ENCODE measurements around the gene DNMT1.

Gene DNMT1

DNA sequence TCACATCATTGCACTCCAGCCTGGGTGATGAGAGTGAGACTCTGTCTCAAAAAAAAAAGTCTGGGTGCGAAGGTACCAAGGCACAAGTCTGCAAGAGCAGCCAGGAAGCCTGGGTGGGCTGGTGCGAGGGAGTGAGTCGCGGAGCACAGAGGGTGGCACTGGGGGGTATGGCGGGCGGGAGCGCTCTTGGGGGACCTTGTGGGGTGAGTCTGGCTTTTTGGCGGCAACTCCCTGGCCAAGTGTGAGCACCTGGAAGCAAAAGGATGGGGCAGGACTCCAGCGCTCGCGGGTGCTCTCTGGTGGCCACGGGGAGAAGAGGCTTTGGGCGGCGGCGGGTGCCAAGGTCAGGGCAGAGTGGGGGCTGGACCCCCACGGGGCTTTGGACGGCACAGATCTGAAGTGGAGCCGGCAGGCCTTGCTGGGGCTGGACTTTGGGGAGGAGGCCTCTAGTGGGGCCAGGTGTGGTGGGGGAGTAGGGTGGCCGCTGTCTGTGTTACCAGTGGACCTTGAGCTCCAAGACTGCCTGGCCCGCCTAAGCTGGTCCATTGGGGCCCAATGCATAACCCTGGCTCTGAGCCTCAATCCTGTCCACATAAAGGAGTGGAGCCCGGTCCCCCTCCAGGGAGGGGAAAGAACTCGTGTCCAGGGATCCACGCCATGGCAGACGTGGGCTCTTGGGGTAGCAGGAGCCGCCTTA, 81.7 kb downstream of the DNMT1 start:
- peak; percentile 74 to 76 for DNase-seq

DNA sequence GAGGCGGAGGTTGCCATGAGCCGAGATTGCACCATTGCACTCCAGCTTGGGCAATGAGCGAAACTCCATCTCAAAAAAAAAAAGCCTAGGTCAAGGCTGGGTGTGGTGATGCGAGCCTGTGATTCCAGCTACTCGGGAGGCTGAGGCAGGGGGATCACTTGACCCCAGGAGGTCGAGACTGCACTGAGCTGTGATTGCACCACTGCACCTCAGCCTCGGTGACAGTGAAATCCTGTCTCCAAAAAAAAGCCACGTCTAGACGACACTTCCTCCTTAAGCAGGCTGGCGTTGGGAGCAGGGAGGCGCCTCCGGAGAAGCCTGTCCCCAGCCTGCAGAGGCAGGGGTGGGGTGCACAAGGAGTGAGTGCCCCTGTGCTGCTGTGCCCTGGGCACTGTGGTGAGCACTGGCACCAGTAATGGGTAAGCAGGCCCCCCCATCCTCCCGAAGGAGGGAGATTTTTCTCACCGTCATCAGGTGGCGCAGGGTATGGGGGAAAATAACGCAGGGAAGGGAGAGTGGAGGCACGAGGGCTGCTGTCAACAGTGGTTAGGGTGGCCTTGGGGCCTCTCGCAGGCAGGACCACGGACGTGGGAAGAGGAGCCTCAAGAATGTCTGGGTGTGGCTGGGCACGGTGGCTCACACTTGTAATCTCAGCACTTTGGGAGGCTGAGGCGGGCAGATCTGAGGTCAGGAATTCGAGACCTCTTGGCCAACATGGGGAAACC, 82.6 kb downstream of the DNMT1 start:
- DNase-seq, result peak; percentile 59

DNA sequence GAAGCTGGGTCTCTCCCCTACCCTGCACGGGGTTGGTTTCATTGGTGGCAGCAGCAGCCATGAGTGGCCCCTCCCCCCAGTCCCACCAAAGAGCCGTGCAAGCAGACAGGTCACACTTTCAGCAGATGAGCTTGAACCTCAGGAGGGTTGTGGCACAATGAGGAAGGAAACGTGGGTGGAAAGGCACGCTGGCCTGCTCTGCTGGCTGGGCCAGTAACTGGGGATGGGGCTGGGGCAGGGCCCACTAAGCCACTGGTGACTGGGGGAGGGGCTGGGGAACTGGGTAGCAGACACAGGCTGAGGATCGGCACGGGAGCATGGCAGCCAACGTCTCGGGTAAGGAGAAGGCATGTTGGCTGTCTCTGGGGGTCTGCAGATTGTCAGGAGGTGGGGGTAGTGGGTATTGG, 83.3 kb downstream of the DNMT1 start, which contains the start of gene P2RY11:
P2RY11 (plus strand) TSS at position 289 of the 407 bp plus-strand sequence; CDS start at position 318, 29 bp downstream.
- peak; percentile 43 to 55 for DNase-seq

DNA sequence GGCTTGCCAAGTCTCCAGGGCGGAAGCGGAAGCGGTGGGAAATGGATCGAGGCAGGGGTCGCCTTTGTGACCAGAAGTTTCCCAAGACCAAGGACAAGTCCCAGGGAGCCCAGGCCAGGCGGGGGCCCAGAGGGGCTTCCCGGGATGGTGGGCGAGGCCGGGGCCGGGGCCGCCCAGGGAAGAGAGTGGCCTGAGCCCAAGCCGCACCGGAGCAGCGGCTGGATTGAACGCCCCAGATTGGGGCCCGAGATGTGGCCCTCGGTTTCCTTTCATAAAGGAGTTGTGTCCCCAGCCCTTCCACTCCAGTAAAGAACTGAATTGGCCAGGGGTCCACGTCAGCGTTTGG, 83.8 kb downstream of the DNMT1 start:
- DNase-seq, result no peak

DNA sequence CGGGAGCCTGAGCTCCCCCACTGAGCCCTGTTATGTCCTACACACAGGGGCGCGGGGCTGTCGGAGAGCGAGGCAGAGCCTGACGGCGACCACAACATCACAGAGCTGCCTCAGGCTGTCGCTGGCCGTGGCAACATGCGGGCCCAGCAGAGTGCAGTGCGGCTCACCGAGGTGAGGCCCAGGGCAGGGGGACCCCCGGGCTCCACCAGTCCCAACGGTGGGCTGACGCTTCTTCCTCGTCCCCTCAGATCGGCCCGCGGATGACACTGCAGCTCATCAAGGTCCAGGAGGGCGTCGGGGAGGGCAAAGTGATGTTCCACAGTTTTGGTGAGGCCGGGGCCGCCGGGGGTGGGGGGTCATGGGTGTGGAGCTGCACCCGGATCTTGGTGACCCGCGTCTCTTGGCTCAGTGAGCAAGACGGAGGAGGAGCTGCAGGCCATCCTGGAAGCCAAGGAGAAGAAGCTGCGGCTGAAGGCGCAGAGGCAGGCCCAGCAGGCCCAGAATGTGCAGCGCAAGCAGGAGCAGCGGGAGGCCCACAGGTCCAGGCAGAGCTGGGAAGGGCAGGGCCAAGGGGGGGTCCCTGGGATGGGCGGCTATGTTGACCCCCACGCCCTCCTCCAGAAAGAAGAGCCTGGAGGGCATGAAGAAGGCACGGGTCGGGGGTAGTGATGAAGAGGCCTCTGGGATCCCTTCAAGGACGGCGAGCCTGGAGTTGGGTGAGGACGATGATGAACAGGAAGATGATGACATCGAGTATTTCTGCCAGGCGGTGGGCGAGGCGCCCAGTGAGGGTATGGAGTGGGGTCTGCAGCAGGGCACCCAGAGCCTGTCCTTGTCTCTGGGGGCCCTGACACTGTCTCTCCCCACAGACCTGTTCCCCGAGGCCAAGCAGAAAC, 84.4 kb downstream of the DNMT1 start:
- DNase-seq, result no peak

DNA sequence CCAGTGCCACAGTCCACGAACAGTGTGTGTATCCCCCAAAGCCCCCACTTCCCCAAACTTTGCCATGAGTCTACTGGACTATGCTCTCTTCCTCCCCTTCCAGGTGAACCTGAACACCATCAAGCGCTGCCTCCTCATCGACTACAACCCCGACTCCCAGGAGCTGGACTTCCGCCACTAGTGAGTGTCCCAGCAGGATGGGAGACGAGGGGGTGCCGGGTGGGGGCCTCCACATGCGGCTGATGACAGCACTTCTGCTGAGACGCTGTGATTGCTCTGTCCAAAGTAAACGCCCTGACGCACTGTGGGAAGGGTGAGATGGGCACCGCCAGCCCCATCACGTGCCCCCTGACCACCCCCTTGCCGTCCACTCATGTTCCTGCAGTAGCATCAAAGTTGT, 85.2 kb downstream of the DNMT1 start:
- DNase-seq, result no peak

DNA sequence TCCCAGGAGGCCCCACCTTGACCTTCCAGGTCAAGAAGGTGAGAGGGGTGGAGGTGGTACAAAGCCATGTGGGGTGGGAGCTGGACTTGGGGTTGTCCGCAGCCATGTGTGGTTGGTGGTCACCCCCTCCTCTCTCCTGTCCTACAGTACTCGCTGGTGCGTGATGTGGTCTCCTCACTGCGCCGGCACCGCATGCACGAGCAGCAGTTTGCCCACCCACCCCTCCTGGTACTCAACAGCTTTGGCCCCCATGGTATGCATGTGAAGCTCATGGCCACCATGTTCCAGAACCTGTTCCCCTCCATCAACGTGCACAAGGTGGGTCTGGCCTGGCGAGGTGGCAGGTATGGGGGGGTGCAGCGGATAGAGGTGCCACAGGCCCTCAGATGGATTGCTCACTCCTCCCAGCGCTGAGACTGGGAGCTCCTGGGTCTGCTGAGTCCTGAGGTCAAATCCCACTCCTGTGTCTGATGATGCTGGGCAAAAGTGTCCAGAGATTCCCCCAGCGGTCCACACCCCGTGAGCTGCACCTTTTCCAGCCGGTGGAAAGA, 86.9 kb downstream of the DNMT1 start:
- DNase-seq, result no peak

DNA sequence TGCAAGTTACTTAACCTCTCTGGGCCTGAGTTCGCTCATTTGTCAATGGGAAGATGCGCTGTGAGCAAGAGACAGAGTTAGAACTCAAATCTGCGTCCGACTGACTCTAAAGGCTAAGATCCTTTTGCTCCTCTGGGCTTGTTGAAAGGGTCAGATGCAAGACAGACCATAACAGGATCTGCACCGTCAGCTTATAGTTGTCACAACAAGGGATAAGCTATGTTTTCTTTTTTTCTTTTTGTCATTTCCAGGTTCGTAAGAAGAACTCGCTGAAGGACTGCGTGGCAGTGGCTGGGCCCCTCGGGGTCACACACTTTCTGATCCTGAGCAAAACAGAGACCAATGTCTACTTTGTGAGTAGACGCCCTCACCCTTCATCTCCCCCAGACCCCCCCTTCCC, 87.5 kb downstream of the DNMT1 start:
- no peak for DNase-seq

DNA sequence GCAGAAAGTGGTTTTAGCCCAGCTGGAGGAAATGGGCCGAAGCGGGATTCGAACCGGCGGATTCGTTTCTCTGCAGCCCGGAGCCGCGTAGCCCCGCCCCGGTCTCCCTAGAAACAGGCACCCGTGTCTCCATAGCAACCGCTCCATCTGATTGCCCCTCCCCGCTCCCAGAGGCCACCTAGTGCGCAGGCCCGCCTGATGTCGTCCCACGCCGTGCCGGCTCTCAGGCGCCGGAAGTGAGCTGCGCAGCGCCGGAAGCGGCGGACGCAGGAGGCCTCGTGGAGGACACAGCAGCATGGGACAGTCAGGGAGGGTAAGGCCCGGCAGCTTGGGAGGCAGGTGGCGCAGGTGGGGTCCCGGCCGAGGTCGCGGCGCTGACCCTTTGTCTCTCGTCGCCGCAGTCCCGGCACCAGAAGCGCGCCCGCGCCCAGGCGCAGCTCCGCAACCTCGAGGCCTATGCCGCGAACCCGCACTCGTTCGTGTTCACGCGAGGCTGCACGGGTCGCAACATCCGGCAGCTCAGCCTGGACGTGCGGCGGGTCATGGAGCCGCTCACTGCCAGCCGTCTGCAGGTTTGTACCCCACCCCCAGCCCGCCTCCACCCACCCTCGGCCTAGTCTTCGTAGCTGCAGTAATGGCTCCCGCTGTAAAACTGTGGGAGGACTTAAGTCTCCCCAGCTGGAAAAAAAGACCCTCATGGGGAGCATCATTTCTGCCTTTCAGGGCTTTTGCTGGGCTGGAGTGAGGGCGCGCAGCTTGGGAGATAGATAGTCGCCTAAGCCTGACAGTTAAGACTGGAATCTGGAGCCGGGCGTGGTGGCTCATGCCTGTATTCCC, 88.4 kb downstream of the DNMT1 start, which contains the start of gene PPAN:
PPAN (plus strand) TSS at position 263 of the 837 bp plus-strand sequence; CDS start at position 296, 33 bp downstream.
- DNase-seq, result peak; percentile 97

DNA sequence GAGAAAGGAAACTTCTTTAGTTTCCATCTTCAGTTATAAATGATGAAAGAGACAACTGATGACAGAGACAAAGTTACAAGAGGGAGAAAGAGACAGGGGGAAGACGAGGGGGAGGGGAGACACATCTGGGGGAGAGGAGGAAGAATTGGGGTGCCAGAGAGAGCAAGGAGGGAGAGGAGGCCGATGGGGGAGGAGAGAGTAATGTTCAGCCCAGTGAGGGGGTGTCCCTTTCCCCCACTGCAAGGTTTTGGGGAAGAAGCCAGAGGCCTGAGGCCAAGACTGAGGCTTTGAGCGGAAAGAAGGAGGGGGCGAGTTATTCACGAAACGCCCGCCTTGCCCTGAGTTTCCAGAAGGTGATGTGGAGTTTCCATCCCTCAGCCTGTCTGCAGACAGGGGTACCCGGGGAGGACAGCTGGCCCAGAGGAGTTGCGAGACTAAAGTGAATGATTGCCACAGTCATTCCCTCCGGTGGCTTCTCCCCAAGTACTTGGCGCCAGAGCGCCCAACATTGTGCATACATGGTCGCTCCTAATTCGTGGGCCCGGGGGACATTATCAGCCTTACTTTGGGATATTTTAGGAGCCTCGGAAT, 89.1 kb downstream of the DNMT1 start:
- DNase-seq, result peak; percentile 72 to 75

DNA sequence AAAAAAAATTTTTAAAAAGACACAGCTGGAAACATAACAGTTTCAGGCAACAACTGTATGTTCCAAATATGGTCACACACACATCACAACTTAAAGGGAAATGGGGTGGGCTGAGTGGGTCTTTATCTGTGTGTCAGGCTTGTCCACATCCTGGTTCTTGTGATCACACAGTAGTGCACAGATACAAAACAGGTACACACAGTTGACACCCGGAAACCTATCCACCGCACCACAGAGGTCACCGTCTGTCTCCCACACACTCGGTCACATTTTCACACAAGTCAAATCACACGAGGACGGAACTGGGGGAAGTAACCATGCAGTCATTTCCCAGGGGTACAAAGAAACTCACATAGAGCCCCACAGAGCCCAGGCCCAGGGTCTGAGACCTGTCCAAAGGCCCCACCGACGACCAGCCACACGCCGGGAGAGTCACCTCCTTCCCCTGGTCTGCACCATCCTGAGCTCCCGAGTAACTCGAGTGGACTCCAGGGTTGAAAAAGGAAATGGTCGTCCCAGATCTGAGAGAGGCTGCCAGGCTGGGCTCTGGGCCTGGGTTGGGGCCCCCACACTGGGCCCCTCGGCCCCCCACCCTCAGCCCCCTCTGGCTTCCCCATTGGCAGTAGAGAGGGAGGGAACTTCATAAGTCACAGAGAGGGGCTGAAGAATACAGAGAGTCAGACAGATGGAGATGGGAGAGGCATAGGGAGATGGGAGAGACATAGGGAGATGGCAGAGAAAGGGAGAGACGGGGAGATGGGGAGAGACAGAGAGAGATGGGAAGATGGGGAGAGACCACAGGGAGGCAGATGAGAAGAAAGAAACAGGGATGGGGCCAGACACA, 89.9 kb downstream of the DNMT1 start:
- DNase-seq, result peak; percentile 63 to 65

DNA sequence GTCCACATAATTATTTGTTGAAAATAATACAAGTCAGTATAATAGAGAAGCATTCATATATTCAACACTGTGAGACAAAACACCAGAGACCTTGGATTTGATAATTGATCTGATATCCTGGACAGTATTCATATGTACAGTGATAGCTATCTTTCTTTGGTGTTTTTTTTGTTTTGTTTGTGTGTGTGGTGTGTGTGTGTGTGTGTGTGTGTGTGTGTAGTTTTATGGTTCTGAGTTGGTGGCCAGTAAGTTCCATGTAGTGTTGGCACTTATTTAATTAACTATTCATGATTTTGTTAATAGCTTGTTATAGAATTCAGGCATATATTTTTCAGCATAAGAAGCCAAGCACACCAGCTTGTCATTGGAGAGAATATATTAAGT, 90.6 kb downstream of the DNMT1 start:
- DNase-seq, result no peak

DNA sequence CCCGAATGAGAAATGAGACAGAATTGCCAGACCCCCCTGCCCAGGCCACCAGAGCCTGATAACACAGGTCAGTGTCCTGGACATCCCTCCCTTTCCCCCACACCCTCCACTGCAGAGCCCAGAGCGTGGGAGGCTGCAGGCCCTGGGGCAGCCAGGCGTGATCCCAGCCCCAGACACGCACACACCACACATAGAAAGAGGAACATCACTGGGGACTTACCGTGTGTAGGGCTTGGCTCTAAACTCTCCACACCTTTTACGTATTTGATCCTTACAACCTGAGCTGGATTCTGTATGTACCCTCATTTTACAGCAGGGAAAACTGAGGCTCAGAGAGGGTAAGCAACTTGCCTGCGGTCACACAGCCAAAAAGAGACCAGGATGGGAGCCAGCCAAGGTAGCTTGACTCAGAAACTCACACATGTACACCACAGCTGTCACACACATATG, 91.9 kb downstream of the DNMT1 start:
- DNase-seq, result no peak

DNA sequence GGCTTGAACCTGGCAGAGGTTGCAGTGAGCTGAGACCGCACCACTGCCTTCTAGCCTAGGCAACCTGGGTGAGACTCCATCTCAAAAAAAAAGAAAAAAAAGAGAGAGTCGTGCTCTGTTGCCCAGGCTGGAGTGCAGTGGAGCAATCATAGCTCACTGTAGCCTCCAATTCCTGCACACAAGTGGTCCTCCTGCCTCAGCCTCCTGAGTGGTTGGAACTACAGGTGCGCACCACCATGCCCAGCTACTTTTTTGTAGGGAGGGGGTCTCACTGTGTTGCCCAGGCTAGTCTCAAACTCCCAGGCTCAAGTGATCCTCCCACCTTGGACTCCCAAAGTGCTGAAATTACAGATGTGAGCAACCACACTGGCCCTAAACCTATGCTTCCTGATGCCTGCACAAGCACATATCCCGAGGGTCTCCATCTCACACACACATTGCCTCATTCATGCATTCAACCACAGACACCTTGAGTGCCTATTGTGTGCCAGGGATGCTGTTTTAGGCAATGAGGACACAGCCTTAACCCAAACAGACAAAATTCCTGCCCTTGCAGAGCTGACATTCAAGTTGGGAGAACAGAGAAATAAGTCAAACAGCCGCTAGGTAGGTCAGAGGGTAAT, 94.5 kb downstream of the DNMT1 start:
- DNase-seq, result no peak

DNA sequence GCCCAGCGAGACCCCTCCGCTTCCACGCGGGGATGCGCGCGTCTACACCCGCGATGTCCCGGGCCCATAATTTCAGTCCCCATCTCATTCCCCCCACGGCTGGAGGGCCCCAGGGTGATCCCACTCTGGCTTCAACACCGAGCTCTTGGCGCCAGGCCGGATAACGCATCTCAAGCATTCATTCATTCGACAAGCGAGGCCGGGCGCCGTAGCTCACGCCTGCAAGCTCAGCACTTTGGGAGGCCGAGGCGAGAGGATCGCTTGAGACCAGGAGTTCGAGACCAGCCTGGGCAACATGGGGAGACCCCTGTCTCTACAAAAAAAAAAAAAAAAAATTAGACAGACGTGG, 98.2 kb downstream of the DNMT1 start:
- DNase-seq, result no peak

DNA sequence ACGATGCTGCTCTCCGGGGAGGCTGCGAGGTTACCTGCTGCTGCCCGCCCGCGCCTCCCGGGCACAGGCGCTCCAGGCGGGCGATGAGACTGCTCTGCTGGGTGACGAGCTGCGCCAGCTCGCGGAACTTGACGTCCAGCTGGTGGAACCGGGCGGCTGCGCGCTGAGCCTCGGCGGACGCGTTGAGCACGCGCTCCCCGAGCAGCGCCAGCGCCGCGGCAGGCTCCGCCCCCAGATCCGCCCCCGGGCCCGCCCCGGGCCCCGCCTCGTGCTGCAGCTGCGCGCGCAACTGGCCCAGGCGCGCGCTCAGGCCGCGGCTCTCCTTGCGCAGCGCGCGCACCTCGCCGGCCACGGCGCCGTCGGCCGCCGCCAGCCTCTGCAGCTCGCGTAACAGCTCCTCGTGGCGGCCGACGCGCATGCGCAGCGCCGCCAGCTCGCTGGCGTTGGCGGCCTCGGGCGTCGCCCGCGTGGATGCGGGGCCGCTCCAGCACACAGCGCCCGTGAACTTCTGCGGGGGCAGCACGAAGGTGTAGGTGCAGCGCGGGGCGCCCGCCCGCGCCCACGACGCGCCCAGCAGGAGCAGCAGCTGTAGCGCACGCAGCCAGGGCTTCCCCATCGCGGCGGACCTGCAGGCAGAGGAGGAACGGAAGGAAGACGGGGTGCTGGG, 98.7 kb downstream of the DNMT1 start:
- DNase-seq, result peak; percentile 88 to 93

DNA sequence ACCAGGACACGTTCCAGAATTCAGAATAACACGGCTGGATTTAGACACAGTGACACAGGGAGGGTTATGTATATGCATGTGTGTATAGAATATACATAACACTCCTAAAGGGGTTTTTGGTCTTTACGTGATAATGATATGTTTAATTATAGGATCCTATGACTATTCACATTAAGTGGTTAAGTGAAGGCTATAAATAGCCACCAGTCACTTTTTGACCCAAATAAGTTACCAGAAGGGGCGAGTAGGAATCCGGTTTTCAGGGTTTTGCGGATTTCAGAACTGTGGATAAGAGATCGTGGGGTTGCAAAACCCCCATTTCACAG, 99.2 kb downstream of the DNMT1 start:
- DNase-seq, result no peak

DNA sequence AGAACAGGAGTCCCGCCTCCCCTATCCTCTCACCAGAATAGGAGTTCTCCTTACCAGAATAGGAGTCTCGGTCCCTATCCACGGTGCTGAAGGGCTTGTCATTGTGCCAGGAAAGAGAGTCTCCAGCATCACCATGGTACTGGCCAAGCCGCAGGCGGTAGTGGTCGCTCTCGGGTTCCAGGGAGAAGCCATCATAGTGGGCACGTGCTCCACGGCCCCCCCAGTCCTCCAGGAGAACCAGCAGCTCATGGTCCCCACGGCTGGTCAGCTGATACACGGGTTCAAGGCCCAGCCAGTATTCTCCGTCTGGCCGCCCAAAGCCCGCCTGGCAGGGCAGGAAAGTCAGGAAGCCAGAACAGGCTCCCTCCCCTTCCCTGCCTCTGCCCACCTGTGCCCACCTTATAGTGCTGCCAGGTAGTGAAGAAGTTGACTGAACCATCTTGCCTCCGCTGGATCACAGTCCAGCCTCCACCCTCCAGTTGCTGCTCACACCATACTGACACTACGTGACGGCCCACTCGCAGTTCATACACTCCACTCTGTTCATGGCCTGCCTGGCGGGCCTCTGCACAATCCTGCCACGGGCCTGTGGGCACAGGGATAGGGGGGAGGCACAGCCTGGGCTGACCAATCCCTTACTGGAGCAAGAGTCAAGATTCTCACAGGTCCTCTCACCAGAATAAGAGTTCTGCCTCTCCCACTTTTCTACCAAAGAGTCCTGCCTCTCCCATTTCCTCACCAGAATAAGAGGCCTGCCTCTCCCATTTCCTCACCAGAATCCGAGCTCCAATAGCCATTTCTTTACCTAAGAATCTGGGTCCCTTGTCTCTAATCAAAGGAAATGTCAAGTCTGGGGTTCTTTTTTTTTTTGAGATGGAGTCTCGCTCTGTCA, 101.2 kb downstream of the DNMT1 start:
- no peak for DNase-seq

Measured in stimulated activated CD4-positive, alpha-beta T cell treated with anti-CD3 and anti-CD28 coated beads, Interleukin-2, amount 100 ng/mL, for 48 hours (primary cell).